A673 (cell line): Measurements from ENCODE around the gene E2F1.

Experiments
- CTCF ChIP-seq: fragments of 300-800, 200-600 bp; sonication (generic); conservative IDR thresholded peaks from 2 replicates; pipeline ENCODE4 v1.5.1; 2017; ENCODE audit warnings: low read depth, mild to moderate bottlenecking, antibody characterized with exemption, low read length, moderate library complexity, mixed read lengths
- EZH2 ChIP-seq: fragments of 200-600 bp; sonication (generic); IDR thresholded peaks from 2 replicates; pipeline ENCODE4 v1.6.1; 2017; ENCODE audit warnings: borderline replicate concordance, low read depth, mild to moderate bottlenecking, mixed read lengths, antibody characterized with exemption, low read length; ENCODE audit not compliant: poor library complexity, severe bottlenecking

DNA sequence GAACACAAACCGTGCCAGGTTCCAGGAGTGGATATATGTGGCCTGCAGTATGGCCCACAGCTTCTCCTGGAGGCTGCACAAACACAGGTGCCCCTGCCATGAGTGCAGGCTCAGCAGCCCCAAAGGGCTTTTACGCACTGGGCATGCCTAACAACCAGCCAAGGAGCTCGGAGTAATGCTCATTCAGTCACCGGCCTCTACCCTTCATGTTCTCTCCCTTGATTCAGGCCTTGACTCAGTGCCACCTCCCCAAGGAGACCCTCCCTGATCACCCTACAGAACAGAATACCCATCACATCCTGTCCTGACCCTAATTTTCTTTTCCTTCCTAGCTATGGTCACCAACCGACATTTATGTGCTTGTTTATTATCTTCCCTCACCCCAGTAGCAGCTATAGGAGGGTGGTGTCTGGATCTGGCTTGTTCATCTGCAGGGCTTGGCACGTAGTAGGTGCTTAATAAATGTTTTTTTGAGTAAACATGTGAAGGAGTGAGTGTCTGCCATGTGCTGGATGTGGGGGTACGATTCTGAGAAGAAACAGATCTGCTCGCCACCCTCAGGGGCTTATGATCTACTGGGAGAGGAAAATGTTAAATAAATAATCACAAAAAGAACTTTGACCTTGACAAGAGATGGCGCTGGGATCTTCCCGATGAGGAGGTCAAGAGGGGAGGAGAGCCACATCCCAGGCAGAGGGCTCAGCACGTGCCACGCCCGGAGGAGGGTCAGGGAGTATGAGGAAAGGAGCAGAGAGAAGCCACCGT lies 24.7 kb upstream of the E2F1 start:
- TF ChIP-seq CTCF (no peak), EZH2 (no peak)
